ENCODE data around the gene RBP3.

GRCh38 chr10:47366731-47367460, 18.7 kb downstream of the RBP3 start:
- TF ChIP-seq POLR2AphosphoS5 (IDR thresholded peaks at IDR 0.05; ENCODE audit: insufficient read depth, low read depth, low read length) (no peak), CTCF (IDR thresholded peaks at IDR 0.05; ENCODE audit: extremely low read depth in 1 of 2, insufficient read depth in 1 of 2, low read depth in 1 of 2, low read length in 2 of 2) (no peak), POLR2A (IDR thresholded peaks at IDR 0.05; ENCODE audit: low read depth, low read length) (no peak), EZH2 (IDR thresholded peaks at IDR 0.05; ENCODE audit: borderline replicate concordance, low read depth, low read length, severe bottlenecking) (no peak), MYC (IDR thresholded peaks at IDR 0.05; ENCODE audit: low read depth, low read length) (no peak), JUN (IDR thresholded peaks at IDR 0.05; ENCODE audit: borderline replicate concordance, insufficient read depth, insufficient read length, low read depth) (no peak)
- TF ChIP-seq, protein P1, sequence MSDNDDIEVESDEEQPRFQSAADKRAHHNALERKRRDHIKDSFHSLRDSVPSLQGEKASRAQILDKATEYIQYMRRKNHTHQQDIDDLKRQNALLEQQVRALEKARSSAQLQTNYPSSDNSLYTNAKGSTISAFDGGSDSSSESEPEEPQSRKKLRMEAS (IDR thresholded peaks at IDR 0.05; ENCODE audit: insufficient read depth, insufficient read length), result no peak

Measured in endothelial cell of umbilical vein (primary cell).